NCI-H2029 treated with DMSO at 0.1 percent for 48 hours (cell line): Measurements from ENCODE around the gene CRTC1.
"Not testable (repeated sequence)": the region's sequence is repeated elsewhere in the genome, so short reads cannot be mapped to it uniquely, and the experiment has no call there.

Experiments used
- DNase-seq: peaks from one replicate; lab custom pipeline; 2025; lab: John Stamatoyannopoulos, UW

The CRTC1 gene

DNA sequence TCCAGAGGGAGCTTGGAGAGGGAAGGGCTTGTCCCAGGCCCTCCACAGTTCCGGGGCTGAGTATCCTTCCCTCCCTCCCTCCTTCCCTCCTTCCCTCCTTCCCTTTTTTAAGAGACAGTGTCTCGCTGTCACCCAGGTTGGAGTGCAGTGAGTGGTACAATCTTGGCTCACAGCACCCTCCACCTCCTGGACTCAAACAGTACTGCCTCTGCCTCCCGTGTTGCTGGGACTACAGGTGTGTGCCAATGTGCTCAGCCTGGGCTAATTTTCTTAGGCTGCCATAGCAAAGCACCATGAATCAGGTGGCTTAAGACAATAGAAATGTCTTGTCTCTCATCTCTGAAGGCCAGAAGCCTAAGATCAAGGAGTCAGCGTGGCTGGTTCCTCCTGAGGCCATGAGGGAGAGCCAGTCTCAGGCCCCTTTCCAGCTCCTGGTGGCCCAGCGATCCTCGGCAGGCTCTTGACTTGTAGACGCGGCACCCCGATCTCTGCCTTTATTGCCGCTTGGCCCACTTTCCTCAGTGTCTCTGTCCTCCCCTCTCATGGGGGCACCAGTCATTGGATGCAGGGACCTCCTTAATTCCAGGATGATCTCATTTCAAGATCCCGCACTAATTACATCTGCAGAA is 47.5 kb downstream of the CRTC1 start:
- DNase-seq: no peak

DNA sequence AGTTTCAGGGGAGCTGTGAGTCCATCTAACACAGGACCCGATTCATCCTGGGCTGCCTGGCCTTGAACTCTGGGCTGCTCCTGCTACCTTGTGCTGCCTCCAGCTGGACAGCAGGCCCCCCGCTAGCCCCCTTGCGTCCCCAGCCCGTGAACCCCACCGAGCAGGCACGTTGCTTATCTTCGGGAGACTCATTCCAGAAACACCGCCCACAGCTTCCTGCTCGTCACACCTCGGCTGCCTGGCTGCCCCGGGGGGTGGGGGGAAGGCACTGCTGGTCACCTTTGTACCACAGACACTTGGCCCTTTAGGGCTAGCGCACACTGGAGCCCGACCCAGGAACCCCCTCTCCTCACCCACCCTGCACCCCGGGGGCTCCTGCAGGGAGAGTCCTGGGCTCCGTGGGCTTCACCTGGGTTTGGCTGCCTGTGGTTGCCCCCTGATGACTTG is 48.1 kb downstream of the CRTC1 start:
- no peak for DNase-seq

DNA sequence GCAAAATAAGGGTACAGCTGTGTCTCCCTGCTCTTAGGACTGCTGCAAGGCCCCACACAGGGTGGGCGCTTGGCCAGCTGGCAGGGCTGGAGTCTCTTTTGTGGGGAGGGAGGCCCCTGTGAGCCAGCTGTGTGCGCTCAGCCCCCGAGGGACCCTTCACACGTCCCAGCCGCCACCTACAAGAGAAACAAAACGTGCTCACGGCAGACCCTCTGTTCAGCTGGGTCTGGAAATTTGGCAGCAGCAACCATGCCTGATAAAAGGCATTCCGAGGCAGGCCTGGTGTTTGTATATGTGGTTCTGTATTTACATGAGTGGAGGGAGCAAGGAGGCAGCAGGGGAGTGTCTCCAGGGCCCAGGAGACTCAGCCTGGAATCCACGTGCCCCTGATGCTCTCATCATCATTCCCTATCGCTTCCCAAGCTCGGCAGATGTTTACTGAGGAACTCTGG is 49.7 kb downstream of the CRTC1 start:
- DNase-seq: peak; percentile 51

DNA sequence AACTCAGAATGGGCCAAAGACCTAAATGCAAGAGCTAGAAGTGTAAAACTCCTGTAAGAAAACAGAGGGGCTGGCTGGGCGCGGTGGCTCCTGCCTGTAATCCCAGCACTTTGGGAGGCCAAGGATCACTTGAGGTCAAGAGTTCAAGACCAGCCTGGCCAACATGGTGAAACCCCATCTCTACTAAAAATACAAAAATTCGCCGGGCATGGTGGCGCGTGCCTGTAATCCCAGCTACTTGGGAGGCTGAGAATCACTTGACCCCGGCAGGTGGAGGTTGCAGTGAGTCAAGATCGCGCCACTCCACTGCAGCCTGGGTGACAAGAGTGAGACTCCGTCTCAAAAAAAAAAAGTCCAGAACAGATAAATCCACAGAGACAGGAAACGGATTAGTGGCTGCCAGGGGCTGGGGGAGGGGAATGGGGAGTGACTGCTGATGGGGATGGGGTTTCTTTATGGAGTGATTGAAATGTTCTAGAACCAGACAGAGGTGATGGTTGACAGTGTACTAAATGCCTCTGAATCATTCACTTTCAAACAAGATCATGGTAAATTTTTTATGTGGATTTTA is 50.4 kb downstream of the CRTC1 start:
- DNase-seq: not testable (repeated sequence)

DNA sequence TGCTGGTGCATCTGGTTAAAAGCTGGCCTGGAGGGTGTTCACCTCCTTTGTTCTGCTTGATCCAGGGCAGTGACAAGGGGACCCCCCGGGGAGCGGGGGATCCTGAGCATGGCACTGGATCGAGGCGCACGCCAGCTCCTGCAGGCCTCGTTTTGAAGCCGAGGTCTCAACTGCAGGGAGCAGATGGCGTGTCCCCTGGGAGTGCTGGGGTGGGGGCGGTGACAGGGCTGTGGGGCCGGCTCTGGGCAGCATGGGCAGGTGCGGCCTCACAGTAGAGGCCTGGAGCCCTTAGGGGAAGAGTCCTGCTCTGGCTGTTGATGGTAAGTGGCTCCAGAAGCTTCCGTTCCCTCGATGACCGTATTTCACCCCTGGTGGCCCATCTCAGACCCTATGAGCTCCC is 51.8 kb downstream of the CRTC1 start:
- DNase-seq: no peak

DNA sequence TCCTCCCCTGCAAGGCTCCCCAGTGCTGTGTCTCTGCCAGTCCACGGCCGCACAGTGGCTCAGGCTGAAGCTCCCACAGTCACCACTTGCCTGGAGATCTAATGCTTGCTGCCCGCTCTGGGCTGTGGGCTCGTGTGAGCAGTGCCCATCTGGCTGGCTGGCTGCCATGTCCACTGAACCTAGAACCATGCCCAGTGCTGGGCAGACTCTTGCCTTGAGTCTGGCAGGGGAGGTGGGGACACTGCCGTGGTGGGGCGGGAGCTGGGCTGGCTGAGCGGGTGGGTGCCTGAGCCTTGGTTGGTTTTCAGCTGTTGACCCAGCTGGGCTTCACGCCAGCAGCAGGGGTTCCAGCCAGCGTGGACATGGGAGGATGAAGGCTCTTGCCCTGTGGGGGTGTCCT is 52.3 kb downstream of the CRTC1 start:
- DNase-seq: no peak

DNA sequence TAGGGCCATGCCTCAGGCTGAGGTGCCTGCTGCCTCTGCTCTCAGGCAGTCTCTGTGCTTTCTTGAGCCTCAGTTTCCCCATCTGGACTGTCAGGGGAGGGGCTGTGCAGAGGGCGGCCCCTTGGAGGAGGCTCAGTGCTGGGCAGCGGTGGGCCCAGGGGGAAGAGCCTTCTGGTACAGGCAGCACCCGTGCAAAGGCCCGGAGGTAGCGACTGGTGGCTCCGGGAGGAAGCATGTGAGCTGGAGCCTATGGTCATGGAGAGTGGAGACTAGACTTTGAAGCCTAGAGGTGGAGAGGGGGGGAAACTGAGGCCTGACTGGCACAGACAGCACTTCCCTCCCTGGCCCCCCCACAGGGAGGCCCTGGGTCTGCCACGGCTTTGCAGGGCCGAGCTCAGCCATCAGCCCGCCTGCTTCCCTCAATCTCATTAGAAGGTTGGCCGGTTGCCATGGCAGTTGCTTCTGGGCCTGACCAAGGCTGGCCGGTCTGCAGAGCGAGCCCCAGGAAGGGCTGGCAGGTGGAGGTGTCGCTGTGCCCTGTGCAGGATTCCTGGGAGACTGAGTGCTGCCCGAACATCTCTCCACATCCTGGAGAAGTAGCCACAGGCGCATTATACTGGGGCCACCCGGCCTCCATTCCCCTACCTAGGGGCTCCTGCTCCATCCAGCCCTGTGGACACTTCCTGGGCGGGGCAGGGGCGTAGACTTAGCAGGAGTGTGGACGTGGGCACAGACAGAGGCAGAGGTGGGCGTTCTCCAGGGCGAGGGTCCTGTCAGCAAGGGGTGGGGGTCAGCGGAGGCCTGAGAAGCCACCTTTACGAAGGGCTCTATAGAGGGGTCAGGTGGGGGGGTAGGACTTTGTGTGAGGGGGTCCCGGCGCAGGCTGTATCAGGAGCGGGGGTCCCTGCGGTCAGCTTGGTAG is 53.2 kb downstream of the CRTC1 start:
- peak; percentile 18 for DNase-seq

DNA sequence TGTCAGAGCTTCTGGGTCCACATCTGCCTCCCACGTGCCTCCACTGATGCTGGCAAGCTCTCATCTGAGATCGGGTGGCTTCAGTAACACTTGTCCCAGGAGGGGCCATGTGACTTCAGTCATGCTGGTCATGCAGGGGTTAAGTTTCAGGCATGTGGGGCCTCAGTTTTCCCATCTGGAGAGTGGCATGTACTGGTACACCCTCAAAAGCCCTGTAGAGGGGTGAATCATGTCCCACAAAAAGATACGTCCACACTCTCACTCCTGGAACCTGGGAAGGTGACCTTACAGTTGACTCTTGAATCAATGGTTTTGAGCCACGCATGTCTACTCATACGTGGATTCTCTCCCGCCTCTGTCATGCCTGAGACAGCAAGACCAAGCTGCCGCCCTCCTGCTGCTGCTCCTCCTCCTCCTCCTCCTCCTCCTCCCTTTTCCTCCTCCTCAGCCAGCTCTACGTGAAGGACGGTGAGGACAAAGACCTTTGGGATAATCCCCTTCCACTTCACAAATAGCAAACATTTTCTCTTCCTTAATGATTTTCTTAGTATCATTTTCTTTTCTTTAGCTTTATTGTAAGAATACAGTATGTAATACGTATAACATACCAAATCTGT is 54.0 kb downstream of the CRTC1 start:
- no peak for DNase-seq

DNA sequence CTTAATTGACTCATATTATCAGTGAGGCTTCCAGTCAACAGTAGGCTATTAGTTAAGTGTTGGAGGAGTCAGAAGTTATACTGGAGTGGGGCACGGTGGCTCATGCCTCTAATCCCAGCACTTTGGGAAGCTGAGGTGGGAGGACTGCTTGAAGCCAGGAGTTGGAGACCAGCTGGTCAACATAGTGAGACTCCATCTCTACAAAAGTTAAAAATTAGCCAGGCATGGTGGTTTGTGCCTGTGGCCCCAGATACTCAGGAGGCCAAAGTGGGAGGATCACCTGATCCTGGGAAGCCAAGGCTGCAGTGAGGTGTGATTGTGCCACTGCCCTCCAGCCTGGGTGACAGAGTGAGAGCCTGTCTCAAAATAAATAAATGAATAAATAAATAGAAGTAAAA is 54.5 kb downstream of the CRTC1 start:
- no peak for DNase-seq

DNA sequence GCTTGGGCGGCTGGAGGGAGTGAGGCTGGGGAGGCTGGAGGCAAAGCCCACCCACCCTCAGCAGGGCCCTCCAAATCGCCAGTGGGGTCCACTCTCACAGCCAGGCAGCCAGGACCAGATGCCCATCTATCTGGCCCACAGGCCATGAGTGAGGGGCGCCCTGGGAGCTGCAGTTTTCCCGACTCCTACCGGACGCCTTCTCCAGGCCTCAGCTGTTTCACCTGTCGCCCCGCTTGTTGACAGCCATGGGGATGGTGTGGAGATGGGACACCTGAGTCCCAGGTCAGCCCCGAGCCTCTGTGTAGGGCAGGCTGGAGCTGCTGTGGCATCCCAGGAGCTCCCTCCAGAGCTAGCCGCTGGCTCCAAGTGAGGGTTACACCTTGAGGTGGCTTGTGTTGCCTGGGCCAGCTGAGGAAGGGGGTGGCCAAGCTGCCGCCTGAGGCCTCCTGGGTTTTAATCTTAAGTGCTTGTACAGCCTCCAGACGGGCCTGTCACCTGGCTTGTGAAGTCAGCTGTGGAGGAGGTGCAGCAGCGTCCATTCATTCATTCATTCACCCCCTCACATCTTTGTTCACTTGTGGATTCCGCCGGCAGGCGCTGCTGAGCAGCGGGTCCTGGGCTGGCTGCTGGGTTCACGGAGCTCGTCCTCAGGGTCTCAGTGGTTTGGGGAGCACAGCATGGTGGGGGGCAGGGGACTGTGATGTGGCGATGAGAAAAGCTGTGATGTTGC is 55.6 kb downstream of the CRTC1 start:
- no peak for DNase-seq

DNA sequence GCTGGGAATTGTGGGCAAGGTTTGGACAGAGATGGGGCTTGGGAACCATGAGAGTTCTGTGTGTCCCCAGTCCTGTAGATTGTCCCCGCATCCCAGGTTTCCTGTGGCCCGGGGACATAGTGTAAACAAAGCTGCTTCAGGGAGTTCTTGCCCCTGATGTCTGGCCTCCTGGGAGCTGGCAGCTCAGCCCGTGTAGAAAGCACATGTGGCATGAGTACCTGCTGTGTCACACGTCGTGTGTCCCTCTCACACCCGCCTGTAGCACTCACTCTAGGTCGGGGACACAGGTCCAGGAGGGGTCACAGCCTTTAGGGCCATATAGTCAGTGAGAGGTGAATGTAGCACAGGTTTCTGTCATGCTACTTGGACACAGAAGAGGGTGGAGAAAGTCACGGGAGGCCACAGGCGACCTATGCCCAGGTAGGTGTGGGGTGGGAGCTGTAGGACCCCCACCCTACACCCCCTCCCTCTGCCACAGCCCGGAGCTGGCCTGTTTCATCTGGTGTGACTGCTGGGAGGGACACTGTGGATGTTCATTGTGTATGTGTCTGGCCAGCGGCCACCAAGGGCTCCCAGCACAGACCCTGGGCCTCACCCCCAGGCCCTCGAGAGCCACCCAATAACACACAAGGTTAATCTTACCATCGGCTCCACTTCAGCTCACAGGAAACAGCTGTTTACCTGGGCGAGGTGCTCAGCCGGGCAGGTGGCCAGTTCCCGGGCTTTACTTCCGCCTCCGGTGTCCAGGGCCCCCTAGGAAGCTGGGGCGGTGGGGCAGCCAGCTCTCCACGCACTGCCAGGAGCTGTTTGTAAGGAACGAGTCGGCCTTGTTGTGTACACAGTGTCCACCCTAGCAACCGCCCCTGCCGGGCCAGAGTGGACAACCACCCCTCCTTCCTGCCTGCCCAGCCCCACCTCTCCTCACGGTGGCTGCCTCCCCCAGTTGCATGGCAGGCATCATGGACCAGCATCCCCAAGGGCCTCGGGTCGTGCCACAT is 57.9 kb downstream of the CRTC1 start:
- DNase-seq: peak; percentile 96

DNA sequence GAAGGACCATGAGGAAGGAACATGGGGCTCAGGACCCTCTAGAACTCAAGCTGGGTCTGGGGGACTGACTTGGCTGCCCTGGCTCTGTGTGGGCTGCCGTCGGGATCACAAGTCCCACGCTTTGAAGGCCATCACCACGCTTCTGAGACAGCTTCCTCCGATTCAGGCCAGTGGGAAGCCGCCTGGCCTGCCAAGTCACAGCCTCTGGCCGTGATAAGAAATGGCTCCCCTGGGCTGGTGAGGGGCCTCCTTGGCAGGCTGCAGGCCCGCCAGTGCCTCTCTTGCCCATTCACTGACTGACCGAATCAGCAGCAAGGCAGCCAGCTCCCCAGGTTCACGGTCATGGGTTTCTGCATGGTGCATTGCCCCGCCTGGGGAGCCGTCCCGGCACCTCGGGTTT is 58.8 kb downstream of the CRTC1 start:
- DNase-seq: no peak

DNA sequence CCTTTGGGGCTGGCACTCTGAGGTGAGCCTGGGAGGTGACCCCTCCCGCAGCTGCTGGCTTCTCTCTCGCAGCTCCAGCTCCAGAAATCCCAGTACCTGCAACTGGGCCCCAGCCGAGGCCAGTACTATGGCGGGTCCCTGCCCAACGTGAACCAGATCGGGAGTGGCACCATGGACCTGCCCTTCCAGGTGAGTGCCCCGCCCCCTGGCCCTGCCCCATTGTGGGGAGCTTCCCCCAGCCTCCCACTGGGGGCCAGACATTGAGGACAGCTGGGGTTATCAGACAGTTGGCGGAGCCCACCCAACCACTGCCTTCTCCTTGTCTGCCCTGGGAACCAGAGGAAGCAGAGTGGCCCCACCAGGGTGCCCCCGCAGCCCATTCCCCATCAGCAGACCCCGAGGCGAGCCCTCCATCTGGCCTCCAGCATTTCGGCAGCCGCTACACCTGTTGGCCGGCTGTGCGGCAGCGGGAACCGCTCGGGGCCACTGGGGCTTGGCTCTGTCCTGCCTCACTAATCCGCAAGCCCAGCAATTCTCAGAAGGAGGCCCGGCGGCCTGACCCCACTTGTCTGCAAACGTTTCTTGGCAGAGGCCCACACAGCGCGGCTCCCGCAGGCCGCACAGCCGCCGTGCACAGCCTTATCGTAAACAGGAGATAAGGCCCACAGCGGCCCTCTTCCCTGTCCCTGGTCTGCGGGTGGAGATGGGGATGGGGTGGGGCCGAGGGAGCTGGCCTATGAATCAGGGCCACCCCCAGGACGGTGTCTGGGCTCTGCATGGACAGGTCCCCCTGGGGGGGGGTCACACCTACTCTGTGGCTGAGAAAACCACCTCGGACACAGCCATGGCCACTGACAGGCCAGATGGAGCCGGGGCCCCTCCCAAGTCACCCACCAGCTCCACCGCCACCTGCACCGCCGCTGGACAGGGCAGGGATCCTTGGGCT is 59.6 kb downstream of the CRTC1 start:
- DNase-seq: no peak

DNA sequence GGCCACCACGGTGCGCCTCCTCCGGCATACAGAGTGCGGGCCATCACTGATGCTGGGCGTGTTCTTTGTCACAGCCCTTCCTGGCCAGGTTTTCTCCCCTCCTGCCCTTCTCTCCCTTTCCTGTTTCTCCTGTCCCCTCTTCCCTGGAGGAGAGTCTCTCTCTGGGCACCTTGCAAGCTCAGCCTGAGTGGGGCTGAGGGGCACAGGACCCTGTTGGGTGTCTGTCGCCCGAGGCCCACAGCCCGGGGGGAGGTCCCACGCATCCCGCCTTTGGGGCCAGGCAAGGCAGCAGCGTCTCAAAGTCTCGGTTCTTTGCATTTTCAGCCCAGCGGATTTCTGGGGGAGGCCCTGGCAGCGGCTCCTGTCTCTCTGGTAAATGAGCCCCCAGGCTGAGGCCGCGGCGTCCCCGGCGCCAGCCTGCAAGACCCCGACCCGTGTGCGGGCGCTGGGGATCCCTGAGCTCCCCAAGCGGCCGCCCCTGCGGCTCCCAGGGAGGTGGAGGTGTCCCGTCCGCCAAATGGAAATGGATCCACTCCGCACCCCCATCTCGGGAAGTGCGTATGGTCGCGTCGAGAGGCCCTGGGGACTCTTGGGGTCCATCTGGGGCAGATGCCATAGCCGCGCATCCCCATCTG is 60.4 kb downstream of the CRTC1 start:
- no peak for DNase-seq

DNA sequence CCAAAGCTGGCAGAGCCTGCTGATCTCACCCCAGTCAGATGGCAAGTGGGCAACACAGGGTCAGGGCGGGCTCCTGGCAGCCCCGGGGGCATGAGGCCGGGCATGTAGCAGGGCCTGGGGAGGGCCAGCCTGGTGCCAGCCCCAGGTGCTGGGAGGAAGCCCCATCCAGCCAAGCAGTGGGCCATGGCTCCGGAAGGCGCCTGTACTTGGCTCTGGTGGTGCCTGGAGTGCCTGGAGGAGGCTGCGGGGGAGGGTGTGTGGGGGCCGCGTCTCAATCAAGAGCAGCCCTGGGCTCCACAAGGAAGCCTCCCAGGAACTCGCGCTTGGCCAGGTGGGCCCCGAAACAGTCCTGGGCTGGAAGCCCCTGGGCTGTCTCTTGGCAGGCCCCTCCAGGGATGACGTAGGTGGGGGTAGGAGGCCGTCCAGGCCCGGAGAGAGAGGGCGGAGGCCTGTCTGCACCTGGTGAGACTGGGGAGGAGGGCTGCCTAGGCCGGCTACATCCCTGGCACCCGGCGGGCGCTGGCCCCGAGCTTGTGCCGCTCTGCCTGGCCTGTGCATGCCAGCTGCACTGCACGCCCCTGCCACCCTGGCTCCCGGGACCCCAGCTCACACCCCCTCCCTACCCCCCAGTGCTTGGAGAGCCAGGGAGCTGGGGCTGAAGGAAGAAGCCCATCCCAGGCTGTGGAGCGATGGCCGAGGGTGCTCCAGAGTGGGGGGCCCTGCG is 61.7 kb downstream of the CRTC1 start:
- no peak for DNase-seq

DNA sequence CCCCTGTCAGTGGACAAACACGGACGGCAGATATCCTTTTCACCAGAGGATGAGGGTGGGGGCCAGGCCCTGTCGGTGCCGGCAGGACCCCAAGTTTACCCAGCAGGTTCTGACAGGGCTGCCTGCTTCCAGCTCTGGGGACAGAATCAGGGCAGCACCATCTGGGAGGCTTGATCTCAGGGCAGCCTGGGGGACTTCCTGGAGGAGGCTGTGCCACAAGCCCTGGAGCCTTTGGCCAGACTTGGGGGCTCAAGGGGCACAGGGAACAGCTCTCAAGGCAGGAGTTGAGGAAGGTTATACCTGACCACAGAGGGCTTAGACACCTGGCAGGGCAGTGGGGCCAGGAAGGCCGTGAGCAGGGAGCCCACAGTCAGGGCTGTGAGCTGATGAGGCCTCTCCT is 62.5 kb downstream of the CRTC1 start:
- no peak for DNase-seq

DNA sequence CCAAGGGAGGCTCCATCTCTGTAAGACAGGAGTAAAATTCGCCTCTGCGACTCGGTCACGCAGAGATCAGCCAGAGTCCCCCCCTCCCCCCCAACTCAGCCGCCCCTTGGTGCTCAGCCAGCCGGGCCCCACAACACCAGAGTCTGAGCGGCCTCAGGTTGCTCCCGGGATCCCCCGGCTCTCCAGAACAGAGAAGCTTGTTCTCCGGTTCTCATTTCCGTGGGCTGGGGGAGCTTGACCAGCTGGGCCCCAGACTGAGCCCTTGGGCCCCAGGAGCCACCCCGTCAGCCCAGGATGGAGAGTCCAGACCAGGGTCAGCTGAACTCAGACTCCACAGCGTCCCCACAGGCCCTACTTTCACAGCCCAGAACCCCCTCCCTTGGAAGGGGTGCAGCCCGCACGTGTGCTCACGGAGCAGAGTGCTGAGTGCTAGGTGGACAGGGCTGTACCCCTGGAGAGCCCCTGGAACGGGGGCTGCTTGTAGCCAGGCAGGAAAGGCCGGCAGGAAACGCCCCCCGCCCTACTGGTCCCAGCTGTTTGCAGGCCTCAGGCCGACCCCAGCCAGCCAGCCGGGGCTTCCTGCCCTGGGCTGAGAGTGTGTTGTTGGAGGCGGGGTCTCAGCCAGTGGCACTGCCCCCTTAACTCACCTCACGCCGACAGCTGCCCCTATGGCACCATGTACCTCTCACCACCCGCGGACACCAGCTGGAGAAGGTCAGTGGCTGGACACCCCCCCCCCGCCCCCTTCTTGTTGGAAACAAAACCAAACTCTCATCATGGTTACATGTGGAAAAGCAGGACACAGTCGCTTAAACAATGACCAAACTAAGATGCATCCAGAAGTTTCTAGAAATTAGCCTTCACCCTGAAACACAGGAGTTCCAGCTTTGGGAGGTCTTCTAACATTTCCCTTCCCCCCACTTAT is 63.2 kb downstream of the CRTC1 start:
- DNase-seq: no peak
